Type B pancreatic cell (in vitro differentiated cells): ENCODE data around the gene FMO3. TPM values are rescaled to one million over a fixed set of nuclear protein-coding genes. Genes with fewer than 3 reads are reported as not detected.

Experiments used
- DNase-seq: peaks from one replicate; pipeline ENCODE4 v3.0.0; 2021; ENCODE audit warnings: mixed read lengths; ENCODE audit not compliant: unreplicated experiment; ENCODE audit errors: extremely low spot score
- H3K27ac Mint-ChIP-seq: 2 replicates; pipeline ENCODE4 v1.8.0; 2021; ENCODE audit warnings: mild to moderate bottlenecking, mixed read lengths
- H3K27me3 Mint-ChIP-seq: 2 replicates; pipeline ENCODE4 v1.8.0; 2021; ENCODE audit warnings: mixed read lengths
- H3K36me3 Mint-ChIP-seq: 2 replicates; pipeline ENCODE4 v1.8.0; 2021; ENCODE audit warnings: mixed read lengths
- H3K4me1 Mint-ChIP-seq: one replicate; pipeline ENCODE4 v1.8.0; 2021; ENCODE audit warnings: mixed read lengths; ENCODE audit not compliant: unreplicated experiment
- H3K4me3 Mint-ChIP-seq: 2 replicates; pipeline ENCODE4 v1.8.0; 2021; ENCODE audit warnings: mild to moderate bottlenecking, mixed read lengths
- H3K9me3 Mint-ChIP-seq: 2 replicates; pipeline ENCODE4 v1.8.0; 2021; ENCODE audit warnings: mixed read lengths
- CTCF ChIP-seq: fragments of 200-600 bp; sonication (generic); conservative IDR thresholded peaks from 2 replicates; pipeline ENCODE4 v1.5.0; 2021; ENCODE audit warnings: antibody characterized with exemption, mild to moderate bottlenecking
- total RNA-seq: library from RNA; stranded (reverse); gene quantifications from 2 replicates; pipeline ENCODE4 v1.2.1, GENCODE V29; 2021; ENCODE audit warnings: low replicate concordance

FMO3 gene
- total RNA-seq, 1 donor from 2014 or later: 0.56 TPM

GRCh38 chr1:171084091-171084490, 6.6 kb upstream of the FMO3 start:
- no peak overlapping the region for H3K27ac Mint-ChIP-seq
- TF ChIP-seq CTCF: no peak
- no peaks in the 10 kb centered on the region for H3K9me3 Mint-ChIP-seq
- DNase-seq: no peak
- H3K4me3 Mint-ChIP-seq: no peak overlapping the region
- H3K27me3 Mint-ChIP-seq: peaks cover 5% of the 10 kb centered on the region
- H3K36me3 Mint-ChIP-seq: no peaks in the 10 kb centered on the region
- H3K4me1 Mint-ChIP-seq: peaks cover 6% of the 10 kb centered on the region

- DNase-seq: no peak
- peaks cover 6% of the 10 kb centered on the region for H3K4me1 Mint-ChIP-seq
- TF ChIP-seq CTCF: no peak
- H3K9me3 Mint-ChIP-seq: no peaks in the 10 kb centered on the region
- no peak overlapping the region for H3K4me3 Mint-ChIP-seq
- H3K36me3 Mint-ChIP-seq: no peaks in the 10 kb centered on the region
- no peak overlapping the region for H3K27ac Mint-ChIP-seq
- peaks cover 5% of the 10 kb centered on the region for H3K27me3 Mint-ChIP-seq
Observed at GRCh38 chr1:171084870-171085269, 5.8 kb upstream of the FMO3 start.

- DNase-seq: no peak
- no peak overlapping the region for H3K4me3 Mint-ChIP-seq
- no peak for TF ChIP-seq CTCF
- no peaks in the 10 kb centered on the region for H3K9me3 Mint-ChIP-seq
- no peak overlapping the region for H3K27ac Mint-ChIP-seq
- peaks cover 5% of the 10 kb centered on the region for H3K27me3 Mint-ChIP-seq
- H3K4me1 Mint-ChIP-seq: no peaks in the 10 kb centered on the region
- H3K36me3 Mint-ChIP-seq: no peaks in the 10 kb centered on the region
Observed at GRCh38 chr1:171087896-171088295, 2.8 kb upstream of the FMO3 start.

- DNase-seq: no peak
- Mint-ChIP-seq H3K27me3 (no peaks in the 10 kb centered on the region), H3K4me3 (no peak overlapping the region), H3K4me1 (no peaks in the 10 kb centered on the region), H3K9me3 (no peaks in the 10 kb centered on the region), H3K36me3 (no peaks in the 10 kb centered on the region), H3K27ac (no peak overlapping the region)
- no peak for TF ChIP-seq CTCF
Observed at GRCh38 chr1:171103862-171104261, 13.2 kb downstream of the FMO3 start.

GRCh38 chr1:171107262-171107940, 16.7 kb downstream of the FMO3 start:
- no peak for DNase-seq
- no peak overlapping the region for H3K4me3 Mint-ChIP-seq
- H3K9me3 Mint-ChIP-seq: no peaks in the 10 kb centered on the region
- H3K27ac Mint-ChIP-seq: no peak overlapping the region
- H3K36me3 Mint-ChIP-seq: no peaks in the 10 kb centered on the region
- TF ChIP-seq CTCF: no peak
- no peaks in the 10 kb centered on the region for H3K4me1 Mint-ChIP-seq
- H3K27me3 Mint-ChIP-seq: peaks cover 3% of the 10 kb centered on the region

GRCh38 chr1:171107969-171108368, 17.3 kb downstream of the FMO3 start:
- peak; percentile 28 for TF ChIP-seq CTCF
- no peaks in the 10 kb centered on the region for H3K9me3 Mint-ChIP-seq
- no peaks in the 10 kb centered on the region for H3K36me3 Mint-ChIP-seq
- no peaks in the 10 kb centered on the region for H3K4me1 Mint-ChIP-seq
- no peak for DNase-seq
- H3K27ac Mint-ChIP-seq: no peak overlapping the region
- no peak overlapping the region for H3K4me3 Mint-ChIP-seq
- H3K27me3 Mint-ChIP-seq: peaks cover 3% of the 10 kb centered on the region
